ENCODE results near the gene GPR143. TPM values are rescaled to one million over a fixed set of nuclear protein-coding genes. Genes with fewer than 3 reads are reported as not detected.
"Not testable (repeated sequence)": the region's sequence is repeated elsewhere in the genome, so short reads cannot be mapped to it uniquely, and the experiment has no call there.

The GPR143 gene
- total RNA-seq, 2 experiments from 2014 or later = not detected

- Mint-ChIP-seq H3K36me3 (no peaks in the 10 kb centered on the region), H3K27me3 (peaks cover 37% of the 10 kb centered on the region), H3K4me3 (no peak overlapping the region), H3K9me3 (no peaks in the 10 kb centered on the region), H3K4me1 (no peaks in the 10 kb centered on the region), H3K27ac (no peak overlapping the region)
- DNase-seq = no peak
These were observed 19.8 kb upstream of the GPR143 start for GRCh38 chrX:9785254-9785943.

- H3K36me3 Mint-ChIP-seq = no peaks in the 10 kb centered on the region
- no peak overlapping the region for H3K27ac Mint-ChIP-seq
- no peak overlapping the region for H3K4me3 Mint-ChIP-seq
- peaks cover 37% of the 10 kb centered on the region for H3K27me3 Mint-ChIP-seq
- no peaks in the 10 kb centered on the region for H3K4me1 Mint-ChIP-seq
- H3K9me3 Mint-ChIP-seq = no peaks in the 10 kb centered on the region
- DNase-seq = no peak
These were observed 18.7 kb upstream of the GPR143 start for GRCh38 chrX:9784332-9784731.

GRCh38 chrX:9781941-9782340 is 16.3 kb upstream of the GPR143 start:
- H3K4me1 Mint-ChIP-seq = no peaks in the 10 kb centered on the region
- no peaks in the 10 kb centered on the region for H3K9me3 Mint-ChIP-seq
- H3K27ac Mint-ChIP-seq = no peak overlapping the region
- H3K36me3 Mint-ChIP-seq = no peaks in the 10 kb centered on the region
- DNase-seq = no peak
- H3K27me3 Mint-ChIP-seq = peaks cover 20% of the 10 kb centered on the region
- H3K4me3 Mint-ChIP-seq = no peak overlapping the region

GRCh38 chrX:9775930-9776329 is 10.3 kb upstream of the GPR143 start:
- Mint-ChIP-seq H3K27ac (no peak overlapping the region), H3K4me3 (no peak overlapping the region), H3K9me3 (no peaks in the 10 kb centered on the region), H3K4me1 (no peaks in the 10 kb centered on the region), H3K36me3 (no peaks in the 10 kb centered on the region), H3K27me3 (peaks cover 5% of the 10 kb centered on the region)
- no peak for DNase-seq

- H3K4me3 Mint-ChIP-seq = no peak overlapping the region
- peaks cover 6% of the 10 kb centered on the region for H3K27me3 Mint-ChIP-seq
- H3K4me1 Mint-ChIP-seq = no peaks in the 10 kb centered on the region
- no peak overlapping the region for H3K27ac Mint-ChIP-seq
- H3K9me3 Mint-ChIP-seq = no peaks in the 10 kb centered on the region
- no peaks in the 10 kb centered on the region for H3K36me3 Mint-ChIP-seq
- DNase-seq = no peak
These were observed 7.3 kb upstream of the GPR143 start for GRCh38 chrX:9772943-9773342.

GRCh38 chrX:9770319-9770718 is 4.7 kb upstream of the GPR143 start:
- Mint-ChIP-seq H3K9me3 (no peaks in the 10 kb centered on the region), H3K4me3 (no peak overlapping the region), H3K4me1 (peaks cover 4% of the 10 kb centered on the region), H3K36me3 (no peaks in the 10 kb centered on the region), H3K27ac (no peak overlapping the region), H3K27me3 (peaks cover 23% of the 10 kb centered on the region)
- DNase-seq = no peak

- not testable (repeated sequence) for H3K27ac Mint-ChIP-seq, H3K4me1 Mint-ChIP-seq, H3K36me3 Mint-ChIP-seq, H3K4me3 Mint-ChIP-seq, H3K9me3 Mint-ChIP-seq, DNase-seq
- H3K27me3 Mint-ChIP-seq = peaks cover 33% of the 10 kb centered on the region
These were observed 2.7 kb upstream of the GPR143 start for GRCh38 chrX:9768321-9768839.

- H3K27me3 Mint-ChIP-seq = peaks cover 35% of the 10 kb centered on the region
- peaks cover 4% of the 10 kb centered on the region for H3K4me1 Mint-ChIP-seq
- H3K9me3 Mint-ChIP-seq = no peaks in the 10 kb centered on the region
- H3K27ac Mint-ChIP-seq = no peak overlapping the region
- no peak for DNase-seq
- no peak overlapping the region for H3K4me3 Mint-ChIP-seq
- H3K36me3 Mint-ChIP-seq = no peaks in the 10 kb centered on the region
These were observed 1.7 kb upstream of the GPR143 start for GRCh38 chrX:9767375-9767774.

GRCh38 chrX:9765072-9765736 is 443 bp downstream of the GPR143 start:
- DNase-seq = no peak
- Mint-ChIP-seq H3K4me3 (no peak overlapping the region), H3K27ac (no peak overlapping the region), H3K9me3 (no peaks in the 10 kb centered on the region), H3K27me3 (peaks cover 40% of the 10 kb centered on the region), H3K36me3 (no peaks in the 10 kb centered on the region), H3K4me1 (peaks cover 4% of the 10 kb centered on the region)

- Mint-ChIP-seq H3K27ac (no peak overlapping the region), H3K4me3 (no peak overlapping the region), H3K36me3 (no peaks in the 10 kb centered on the region), H3K9me3 (peaks cover 2% of the 10 kb centered on the region), H3K4me1 (no peaks in the 10 kb centered on the region), H3K27me3 (peaks cover 11% of the 10 kb centered on the region)
- no peak for DNase-seq
These were observed 6.3 kb downstream of the GPR143 start for GRCh38 chrX:9759337-9759736.

GRCh38 chrX:9758021-9758638 is 7.5 kb downstream of the GPR143 start:
- Mint-ChIP-seq H3K4me1 (no peaks in the 10 kb centered on the region), H3K27ac (no peak overlapping the region), H3K27me3 (peaks cover 6% of the 10 kb centered on the region), H3K36me3 (no peaks in the 10 kb centered on the region), H3K9me3 (peaks cover 2% of the 10 kb centered on the region), H3K4me3 (no peak overlapping the region)
- no peak for DNase-seq

GRCh38 chrX:9757366-9757765 is 8.3 kb downstream of the GPR143 start:
- Mint-ChIP-seq H3K36me3 (no peaks in the 10 kb centered on the region), H3K4me1 (no peaks in the 10 kb centered on the region), H3K4me3 (no peak overlapping the region), H3K9me3 (peaks cover 2% of the 10 kb centered on the region), H3K27me3 (peaks cover 6% of the 10 kb centered on the region), H3K27ac (no peak overlapping the region)
- no peak for DNase-seq

- Mint-ChIP-seq H3K4me1 (peaks cover 17% of the 10 kb centered on the region), H3K9me3 (peaks cover 6% of the 10 kb centered on the region), H3K27me3 (peaks cover 3% of the 10 kb centered on the region), H3K27ac (no peak overlapping the region), H3K4me3 (no peak overlapping the region), H3K36me3 (peaks cover 6% of the 10 kb centered on the region)
- no peak for DNase-seq
These were observed 16.4 kb downstream of the GPR143 start for GRCh38 chrX:9749146-9749692.

- Mint-ChIP-seq H3K27me3 (peaks cover 3% of the 10 kb centered on the region), H3K36me3 (peaks cover 6% of the 10 kb centered on the region), H3K4me1 (peaks cover 17% of the 10 kb centered on the region), H3K9me3 (peaks cover 6% of the 10 kb centered on the region), H3K4me3 (no peak overlapping the region), H3K27ac (no peak overlapping the region)
- no peak for DNase-seq
These were observed 18.0 kb downstream of the GPR143 start for GRCh38 chrX:9747644-9748043.

- Mint-ChIP-seq H3K36me3 (peaks cover 6% of the 10 kb centered on the region), H3K4me3 (no peak overlapping the region)
- no peak for DNase-seq
These were observed 19.3 kb downstream of the GPR143 start for GRCh38 chrX:9746148-9746888.

More at GRCh38 chrX:9746148-9746888, 19.3 kb downstream of the GPR143 start:
- peaks cover 3% of the 10 kb centered on the region for H3K27me3 Mint-ChIP-seq
- H3K9me3 Mint-ChIP-seq = peaks cover 6% of the 10 kb centered on the region
- H3K27ac Mint-ChIP-seq = no peak overlapping the region
- peaks cover 17% of the 10 kb centered on the region for H3K4me1 Mint-ChIP-seq
